GM10266 (cell line): ENCODE data around the gene VGF.

Experiments used
- DNase-seq: peaks from one replicate; pipeline ENCODE4 v3.0.0; 2012; ENCODE audit errors: extremely low spot score
- TF ChIP-seq, protein P1 (sequence below): IDR thresholded peaks from 2 replicates; pipeline ENCODE4 v1.5.1; 2012; ENCODE audit warnings: mild to moderate bottlenecking, low read depth; ENCODE audit not compliant: control insufficient read depth, insufficient read depth; ENCODE audit errors: missing control alignments

The VGF gene

DNA sequence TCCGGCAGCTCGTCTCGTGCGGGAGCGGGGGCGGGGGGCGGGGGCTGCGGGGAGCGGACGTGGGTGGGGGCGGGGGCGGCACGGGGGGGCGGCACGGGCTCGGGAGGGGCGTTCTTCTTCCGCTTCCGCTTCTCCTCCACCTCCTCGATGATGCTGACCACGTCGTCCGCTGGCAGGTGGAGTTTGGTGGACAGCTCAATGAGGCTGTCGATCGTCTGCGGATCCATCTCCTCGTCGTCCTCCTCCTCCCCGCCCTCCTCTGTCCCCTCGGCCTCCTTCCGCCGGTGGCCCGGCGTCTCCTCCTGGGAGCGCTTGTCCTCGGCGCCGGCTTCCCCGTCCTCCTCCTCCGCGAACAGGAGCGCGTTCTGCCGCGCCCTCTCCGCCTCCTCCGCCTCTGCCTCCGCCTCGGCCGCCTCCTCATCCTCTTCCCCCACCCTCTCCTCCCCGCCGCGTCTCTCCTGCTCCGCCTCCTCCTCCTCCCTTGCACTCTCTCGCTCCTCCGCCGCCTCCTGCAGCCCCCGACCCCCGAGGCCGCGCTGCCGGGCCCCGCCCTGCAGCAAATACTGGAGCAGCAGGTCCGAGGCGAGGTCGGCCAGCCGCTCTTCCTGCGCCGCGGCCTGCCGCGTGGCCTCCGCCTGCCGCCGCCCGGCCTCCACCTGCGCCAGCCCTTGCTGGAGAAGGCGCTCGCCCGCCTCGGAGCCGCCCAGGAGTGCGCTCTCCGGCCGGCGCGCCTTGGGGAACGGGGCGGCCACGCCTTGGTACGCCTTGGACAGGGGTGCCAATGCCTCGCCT is 1.9 kb downstream of the VGF start:
- TF ChIP-seq, protein P1, sequence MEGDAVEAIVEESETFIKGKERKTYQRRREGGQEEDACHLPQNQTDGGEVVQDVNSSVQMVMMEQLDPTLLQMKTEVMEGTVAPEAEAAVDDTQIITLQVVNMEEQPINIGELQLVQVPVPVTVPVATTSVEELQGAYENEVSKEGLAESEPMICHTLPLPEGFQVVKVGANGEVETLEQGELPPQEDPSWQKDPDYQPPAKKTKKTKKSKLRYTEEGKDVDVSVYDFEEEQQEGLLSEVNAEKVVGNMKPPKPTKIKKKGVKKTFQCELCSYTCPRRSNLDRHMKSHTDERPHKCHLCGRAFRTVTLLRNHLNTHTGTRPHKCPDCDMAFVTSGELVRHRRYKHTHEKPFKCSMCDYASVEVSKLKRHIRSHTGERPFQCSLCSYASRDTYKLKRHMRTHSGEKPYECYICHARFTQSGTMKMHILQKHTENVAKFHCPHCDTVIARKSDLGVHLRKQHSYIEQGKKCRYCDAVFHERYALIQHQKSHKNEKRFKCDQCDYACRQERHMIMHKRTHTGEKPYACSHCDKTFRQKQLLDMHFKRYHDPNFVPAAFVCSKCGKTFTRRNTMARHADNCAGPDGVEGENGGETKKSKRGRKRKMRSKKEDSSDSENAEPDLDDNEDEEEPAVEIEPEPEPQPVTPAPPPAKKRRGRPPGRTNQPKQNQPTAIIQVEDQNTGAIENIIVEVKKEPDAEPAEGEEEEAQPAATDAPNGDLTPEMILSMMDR = no peak
- no peak for DNase-seq

DNA sequence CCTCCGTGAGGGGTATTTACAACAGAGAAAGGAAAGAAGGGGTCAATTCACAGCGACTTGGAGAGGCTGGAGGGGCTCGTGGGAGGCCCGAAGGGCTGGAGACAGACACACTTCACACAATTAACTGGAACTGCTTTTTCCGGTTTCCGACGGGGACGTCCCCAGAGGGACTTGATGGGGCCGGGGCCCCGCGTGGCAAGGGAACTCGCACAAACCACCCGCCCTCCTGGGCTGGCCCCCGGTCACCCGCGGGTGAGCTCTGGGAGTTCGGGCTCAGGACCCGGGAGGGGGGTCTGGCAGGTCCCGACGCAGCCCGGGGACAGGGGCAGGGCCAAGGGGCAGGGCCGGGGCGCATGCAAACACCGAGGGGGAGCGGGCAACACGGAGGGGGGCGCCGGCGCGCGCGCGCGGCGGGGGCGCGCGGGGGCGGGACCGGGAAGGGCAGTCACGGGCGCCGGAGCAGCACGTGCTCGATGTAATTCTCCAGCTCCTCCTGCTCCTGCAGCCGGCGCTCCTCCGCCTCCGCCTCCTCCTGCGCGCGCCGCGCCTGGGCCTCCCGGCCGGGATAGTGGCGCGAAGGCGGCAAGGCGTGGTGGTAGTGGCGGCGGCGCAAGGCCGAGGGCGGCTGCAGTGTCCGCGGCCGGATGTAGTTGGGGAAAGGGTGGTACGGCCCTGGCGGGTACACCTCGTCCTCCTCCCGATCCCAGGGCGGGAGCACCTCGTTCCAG is 2.7 kb downstream of the VGF start:
- TF ChIP-seq, protein P1 = no peak
- no peak for DNase-seq

DNA sequence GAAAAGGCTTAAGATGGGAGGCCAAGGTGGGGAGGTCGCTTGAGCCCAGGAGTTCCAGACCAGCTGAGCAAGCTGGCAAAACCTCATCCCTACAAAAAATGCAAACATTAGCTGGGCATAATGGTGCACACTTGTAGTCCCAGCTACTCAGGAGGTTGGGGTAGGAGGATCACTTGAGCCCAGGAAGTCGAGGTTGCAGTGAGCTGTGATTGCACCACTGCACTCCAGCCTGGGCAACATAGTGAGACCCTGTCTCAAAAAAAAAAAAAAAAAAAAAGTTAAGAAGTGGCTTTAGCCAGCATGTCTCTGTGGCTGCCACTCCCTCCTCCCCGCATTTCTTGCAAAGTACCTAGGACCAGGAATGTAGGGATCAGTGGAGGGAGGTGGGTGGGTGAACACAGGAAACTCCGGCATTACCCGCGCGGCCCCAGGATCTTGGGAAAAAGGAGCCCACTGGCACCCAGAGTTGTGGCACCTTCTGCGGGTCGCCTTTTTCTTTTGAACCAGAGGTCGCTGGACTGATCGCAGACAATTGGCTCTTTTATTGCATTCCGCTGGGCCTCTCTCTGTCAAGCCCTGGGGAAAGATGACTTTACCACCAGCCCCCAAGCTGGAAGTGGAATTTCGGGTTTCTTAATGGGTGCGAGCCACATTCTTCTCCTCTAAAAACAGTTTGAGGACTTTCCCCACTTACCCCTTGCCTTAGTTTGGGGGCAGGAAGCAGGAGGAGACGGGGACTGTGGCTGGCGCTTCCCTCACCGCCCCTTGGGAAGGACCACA is 3.5 kb downstream of the VGF start:
- no peak for DNase-seq

DNA sequence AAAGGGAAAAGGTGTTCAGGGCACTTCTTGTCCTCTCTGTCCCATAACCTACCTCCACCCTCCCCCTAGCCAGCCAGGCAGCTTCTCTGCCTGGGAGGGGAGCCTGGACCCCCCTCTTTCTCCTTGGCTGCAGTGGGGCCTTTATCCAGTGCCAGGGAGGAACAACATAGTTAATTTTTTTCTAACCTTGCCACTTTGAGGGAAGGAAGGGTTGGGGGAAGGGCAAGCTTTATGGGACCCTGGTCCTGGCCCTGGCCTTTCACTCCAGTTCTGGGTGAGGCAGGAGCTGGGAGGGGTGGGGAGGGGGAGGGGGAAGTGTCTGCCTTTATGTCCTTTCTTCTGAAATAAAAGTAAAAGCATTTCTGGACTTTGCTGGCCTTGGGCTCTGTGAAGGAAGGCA is 4.5 kb downstream of the VGF start:
- DNase-seq = no peak
- TF ChIP-seq, protein P1 = no peak

More for the DNA sequence above, 3.5 kb downstream of the VGF start:
- TF ChIP-seq, protein P1 = no peak

DNA sequence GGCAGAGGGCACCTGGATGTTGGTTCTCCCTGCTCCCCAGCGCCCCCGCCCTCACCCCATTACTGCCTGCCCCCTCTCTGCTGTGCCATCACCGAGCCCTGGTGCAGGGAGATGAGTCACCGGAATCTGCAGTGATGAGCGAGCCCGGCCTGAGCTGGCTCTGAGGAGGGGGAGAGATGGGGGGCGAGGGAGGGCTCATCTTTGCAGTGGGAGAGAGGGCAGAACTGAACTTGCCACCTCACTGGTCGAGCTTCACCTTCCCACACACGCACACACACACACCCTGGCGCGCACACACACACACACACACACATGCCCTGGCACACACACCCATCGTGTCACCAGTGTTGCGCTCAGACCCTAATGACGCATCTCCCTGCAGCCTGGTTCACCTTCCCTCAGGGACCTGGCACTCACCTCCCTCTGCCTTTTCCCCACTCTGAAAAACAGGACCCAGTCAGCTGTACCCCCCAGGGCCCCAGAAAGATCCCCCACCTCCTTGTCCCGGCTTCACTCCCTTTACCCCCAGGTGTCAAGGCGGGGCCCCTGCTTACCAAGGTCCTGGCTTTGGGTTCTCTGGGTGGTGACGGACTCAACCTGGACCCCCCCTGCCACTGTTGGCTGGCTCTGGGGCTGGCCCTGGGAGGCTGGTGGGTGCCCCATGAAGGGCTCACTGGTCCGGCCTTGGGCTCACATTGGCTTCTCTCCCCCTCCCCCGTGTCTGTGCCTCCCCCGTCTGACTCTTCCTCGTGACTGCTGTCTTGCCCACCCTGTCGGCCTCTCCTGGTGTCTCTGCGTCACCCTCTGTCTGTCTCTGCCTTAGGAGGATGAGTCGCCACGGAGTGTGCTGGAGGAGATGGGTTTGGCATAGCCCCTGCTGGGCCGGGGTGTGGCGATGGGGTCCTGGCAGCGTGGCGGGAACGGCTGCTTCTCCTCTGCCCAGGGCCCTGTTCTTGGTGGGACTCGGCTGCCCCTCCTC is 5.4 kb downstream of the VGF start:
- TF ChIP-seq, protein P1 = no peak
- DNase-seq = no peak

DNA sequence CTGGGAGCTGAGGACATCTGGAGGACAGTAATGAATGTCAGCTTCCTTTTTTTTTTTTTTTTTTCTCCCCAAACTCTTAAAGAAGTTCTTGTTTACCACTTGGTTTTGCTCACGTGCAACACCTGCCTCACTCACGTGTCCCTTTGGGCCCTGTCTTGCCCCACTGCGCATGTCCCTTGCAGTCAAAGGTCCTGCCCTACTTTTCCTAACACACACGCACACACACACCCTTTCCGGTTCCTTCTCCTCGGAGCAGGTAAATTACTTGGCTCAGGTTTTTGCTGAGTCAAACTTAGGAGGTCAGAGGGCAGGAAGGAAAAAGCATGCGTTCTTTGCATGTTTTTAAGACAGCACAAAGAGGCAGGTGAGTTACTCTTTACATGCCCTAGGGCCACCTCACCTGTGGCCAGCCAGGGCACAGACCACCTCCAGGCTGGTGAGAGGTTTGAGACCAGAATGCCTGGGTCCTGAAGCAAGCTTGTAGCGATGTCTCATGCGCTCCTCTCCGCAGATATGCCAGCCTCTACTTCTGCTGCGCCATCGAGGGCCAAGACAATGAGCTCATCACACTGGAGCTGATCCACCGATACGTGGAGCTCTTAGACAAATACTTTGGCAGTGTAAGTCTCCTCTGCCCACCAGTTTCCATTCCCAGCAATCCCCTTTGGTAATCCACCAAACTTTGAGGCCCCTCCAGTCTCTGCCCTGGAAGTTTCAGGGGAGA is 8.3 kb downstream of the VGF start:
- TF ChIP-seq, protein P1 = no peak
- DNase-seq = peak; percentile 5
